Measurements from ENCODE around the gene DMD.

Gene DMD

GRCh38 chrX:31459361-31459760 is 1752.0 kb downstream of the DMD start:
- Histone ChIP-seq H3K36me3 (ENCODE audit: control insufficient read depth, insufficient read depth, low read length) (no peaks in the 10 kb centered on the region), H3K27me3 (ENCODE audit: control insufficient read depth, insufficient read depth, low read length) (no peaks in the 10 kb centered on the region), H3K9ac (ENCODE audit: low read length) (no peak overlapping the region), H3K4me1 (ENCODE audit: control insufficient read depth, insufficient read depth, low read length) (no peaks in the 10 kb centered on the region), H3K4me3 (ENCODE audit: low read length) (no peak overlapping the region), H3K9me3 (ENCODE audit: control insufficient read depth, low read length) (no peaks in the 10 kb centered on the region)

- H3K4me1 ChIP-seq (ENCODE audit: control insufficient read depth, insufficient read depth, low read length) = no peaks in the 10 kb centered on the region
- no peaks in the 10 kb centered on the region for H3K27me3 ChIP-seq (ENCODE audit: control insufficient read depth, insufficient read depth, low read length)
- H3K36me3 ChIP-seq (ENCODE audit: control insufficient read depth, insufficient read depth, low read length) = no peaks in the 10 kb centered on the region
- H3K9ac ChIP-seq (ENCODE audit: low read length) = no peak overlapping the region
- no peaks in the 10 kb centered on the region for H3K9me3 ChIP-seq (ENCODE audit: control insufficient read depth, low read length)
- no peak overlapping the region for H3K4me3 ChIP-seq (ENCODE audit: low read length)
These were observed 1761.4 kb downstream of the DMD start for GRCh38 chrX:31449965-31450364.

GRCh38 chrX:31449081-31449480 is 1762.3 kb downstream of the DMD start:
- Histone ChIP-seq H3K4me3 (ENCODE audit: low read length) (no peak overlapping the region), H3K9ac (ENCODE audit: low read length) (no peak overlapping the region), H3K4me1 (ENCODE audit: control insufficient read depth, insufficient read depth, low read length) (no peaks in the 10 kb centered on the region)

GRCh38 chrX:31445542-31445941 is 1765.8 kb downstream of the DMD start:
- Histone ChIP-seq H3K9me3 (ENCODE audit: control insufficient read depth, low read length) (no peaks in the 10 kb centered on the region), H3K9ac (ENCODE audit: low read length) (no peak overlapping the region), H3K4me3 (ENCODE audit: low read length) (no peak overlapping the region), H3K27me3 (ENCODE audit: control insufficient read depth, insufficient read depth, low read length) (no peaks in the 10 kb centered on the region), H3K4me1 (ENCODE audit: control insufficient read depth, insufficient read depth, low read length) (no peaks in the 10 kb centered on the region), H3K36me3 (ENCODE audit: control insufficient read depth, insufficient read depth, low read length) (no peaks in the 10 kb centered on the region)

More at GRCh38 chrX:31449081-31449480, 1762.3 kb downstream of the DMD start:
- Histone ChIP-seq H3K27me3 (ENCODE audit: control insufficient read depth, insufficient read depth, low read length) (no peaks in the 10 kb centered on the region), H3K9me3 (ENCODE audit: control insufficient read depth, low read length) (no peaks in the 10 kb centered on the region), H3K36me3 (ENCODE audit: control insufficient read depth, insufficient read depth, low read length) (no peaks in the 10 kb centered on the region)

GRCh38 chrX:31443654-31444053 is 1767.7 kb downstream of the DMD start:
- H3K4me3 ChIP-seq (ENCODE audit: low read length) = no peak overlapping the region
- no peaks in the 10 kb centered on the region for H3K9me3 ChIP-seq (ENCODE audit: control insufficient read depth, low read length)

GRCh38 chrX:31440546-31440945 is 1770.8 kb downstream of the DMD start:
- Histone ChIP-seq H3K4me1 (ENCODE audit: control insufficient read depth, insufficient read depth, low read length) (no peaks in the 10 kb centered on the region), H3K9ac (ENCODE audit: low read length) (no peak overlapping the region), H3K4me3 (ENCODE audit: low read length) (no peak overlapping the region), H3K36me3 (ENCODE audit: control insufficient read depth, insufficient read depth, low read length) (no peaks in the 10 kb centered on the region), H3K27me3 (ENCODE audit: control insufficient read depth, insufficient read depth, low read length) (no peaks in the 10 kb centered on the region), H3K9me3 (ENCODE audit: control insufficient read depth, low read length) (no peaks in the 10 kb centered on the region)

More at GRCh38 chrX:31443654-31444053, 1767.7 kb downstream of the DMD start:
- H3K4me1 ChIP-seq (ENCODE audit: control insufficient read depth, insufficient read depth, low read length) = no peaks in the 10 kb centered on the region
- H3K36me3 ChIP-seq (ENCODE audit: control insufficient read depth, insufficient read depth, low read length) = no peaks in the 10 kb centered on the region
- no peak overlapping the region for H3K9ac ChIP-seq (ENCODE audit: low read length)
- no peaks in the 10 kb centered on the region for H3K27me3 ChIP-seq (ENCODE audit: control insufficient read depth, insufficient read depth, low read length)

GRCh38 chrX:31436424-31436823 is 1774.9 kb downstream of the DMD start:
- Histone ChIP-seq H3K4me1 (ENCODE audit: control insufficient read depth, insufficient read depth, low read length) (no peaks in the 10 kb centered on the region), H3K9ac (ENCODE audit: low read length) (no peak overlapping the region), H3K27me3 (ENCODE audit: control insufficient read depth, insufficient read depth, low read length) (no peaks in the 10 kb centered on the region), H3K36me3 (ENCODE audit: control insufficient read depth, insufficient read depth, low read length) (no peaks in the 10 kb centered on the region), H3K4me3 (ENCODE audit: low read length) (no peak overlapping the region), H3K9me3 (ENCODE audit: control insufficient read depth, low read length) (no peaks in the 10 kb centered on the region)

GRCh38 chrX:31435592-31435991 is 1775.8 kb downstream of the DMD start:
- no peaks in the 10 kb centered on the region for H3K27me3 ChIP-seq (ENCODE audit: control insufficient read depth, insufficient read depth, low read length)
- no peak overlapping the region for H3K9ac ChIP-seq (ENCODE audit: low read length)
- no peaks in the 10 kb centered on the region for H3K9me3 ChIP-seq (ENCODE audit: control insufficient read depth, low read length)
- H3K4me1 ChIP-seq (ENCODE audit: control insufficient read depth, insufficient read depth, low read length) = no peaks in the 10 kb centered on the region
- H3K4me3 ChIP-seq (ENCODE audit: low read length) = no peak overlapping the region
- no peaks in the 10 kb centered on the region for H3K36me3 ChIP-seq (ENCODE audit: control insufficient read depth, insufficient read depth, low read length)

- no peaks in the 10 kb centered on the region for H3K9me3 ChIP-seq (ENCODE audit: control insufficient read depth, low read length)
- no peak overlapping the region for H3K9ac ChIP-seq (ENCODE audit: low read length)
- no peaks in the 10 kb centered on the region for H3K27me3 ChIP-seq (ENCODE audit: control insufficient read depth, insufficient read depth, low read length)
- no peaks in the 10 kb centered on the region for H3K36me3 ChIP-seq (ENCODE audit: control insufficient read depth, insufficient read depth, low read length)
- no peaks in the 10 kb centered on the region for H3K4me1 ChIP-seq (ENCODE audit: control insufficient read depth, insufficient read depth, low read length)
- H3K4me3 ChIP-seq (ENCODE audit: low read length) = no peak overlapping the region
These were observed 1777.5 kb downstream of the DMD start for GRCh38 chrX:31433856-31434255.

- no peak overlapping the region for H3K9ac ChIP-seq (ENCODE audit: low read length)
- no peak overlapping the region for H3K4me3 ChIP-seq (ENCODE audit: low read length)
- H3K27me3 ChIP-seq (ENCODE audit: control insufficient read depth, insufficient read depth, low read length) = no peaks in the 10 kb centered on the region
These were observed 1781.4 kb downstream of the DMD start for GRCh38 chrX:31429915-31430314.

GRCh38 chrX:31423609-31424189 is 1787.7 kb downstream of the DMD start:
- H3K4me1 ChIP-seq (ENCODE audit: control insufficient read depth, insufficient read depth, low read length) = no peaks in the 10 kb centered on the region
- H3K4me3 ChIP-seq (ENCODE audit: low read length) = no peak overlapping the region
- H3K27me3 ChIP-seq (ENCODE audit: control insufficient read depth, insufficient read depth, low read length) = no peaks in the 10 kb centered on the region
- no peaks in the 10 kb centered on the region for H3K36me3 ChIP-seq (ENCODE audit: control insufficient read depth, insufficient read depth, low read length)
- no peaks in the 10 kb centered on the region for H3K9me3 ChIP-seq (ENCODE audit: control insufficient read depth, low read length)
- no peak overlapping the region for H3K9ac ChIP-seq (ENCODE audit: low read length)

More at GRCh38 chrX:31429915-31430314, 1781.4 kb downstream of the DMD start:
- Histone ChIP-seq H3K4me1 (ENCODE audit: control insufficient read depth, insufficient read depth, low read length) (no peaks in the 10 kb centered on the region), H3K36me3 (ENCODE audit: control insufficient read depth, insufficient read depth, low read length) (no peaks in the 10 kb centered on the region), H3K9me3 (ENCODE audit: control insufficient read depth, low read length) (no peaks in the 10 kb centered on the region)

GRCh38 chrX:31421441-31421840 is 1789.9 kb downstream of the DMD start:
- no peak overlapping the region for H3K9ac ChIP-seq (ENCODE audit: low read length)
- H3K4me3 ChIP-seq (ENCODE audit: low read length) = no peak overlapping the region
- no peaks in the 10 kb centered on the region for H3K9me3 ChIP-seq (ENCODE audit: control insufficient read depth, low read length)
- H3K4me1 ChIP-seq (ENCODE audit: control insufficient read depth, insufficient read depth, low read length) = no peaks in the 10 kb centered on the region
- H3K36me3 ChIP-seq (ENCODE audit: control insufficient read depth, insufficient read depth, low read length) = no peaks in the 10 kb centered on the region
- H3K27me3 ChIP-seq (ENCODE audit: control insufficient read depth, insufficient read depth, low read length) = no peaks in the 10 kb centered on the region

GRCh38 chrX:31420711-31421151 is 1790.6 kb downstream of the DMD start:
- H3K9me3 ChIP-seq (ENCODE audit: control insufficient read depth, low read length) = no peaks in the 10 kb centered on the region
- H3K27me3 ChIP-seq (ENCODE audit: control insufficient read depth, insufficient read depth, low read length) = no peaks in the 10 kb centered on the region
- no peaks in the 10 kb centered on the region for H3K36me3 ChIP-seq (ENCODE audit: control insufficient read depth, insufficient read depth, low read length)
- no peak overlapping the region for H3K4me3 ChIP-seq (ENCODE audit: low read length)
- H3K4me1 ChIP-seq (ENCODE audit: control insufficient read depth, insufficient read depth, low read length) = no peaks in the 10 kb centered on the region
- H3K9ac ChIP-seq (ENCODE audit: low read length) = no peak overlapping the region

All from mucosa of stomach (tissue), 1 donor.